HG02884 (cell line): Measurements from ENCODE around the gene NAXD.
"Not testable (repeated sequence)": the region's sequence is repeated elsewhere in the genome, so short reads cannot be mapped to it uniquely, and the experiment has no call there.

Experiments used
- ATAC-seq: cut with Tn5 transposase; IDR thresholded peaks from one replicate; pipeline ENCODE4 v1.9.1; 2021; ENCODE audit warnings: mild to moderate bottlenecking, moderate library complexity; ENCODE audit not compliant: unreplicated experiment

NAXD gene

GRCh38 chr13:110627761-110628476 is 12.6 kb downstream of the NAXD start:
- ATAC-seq, result no peak

DNA sequence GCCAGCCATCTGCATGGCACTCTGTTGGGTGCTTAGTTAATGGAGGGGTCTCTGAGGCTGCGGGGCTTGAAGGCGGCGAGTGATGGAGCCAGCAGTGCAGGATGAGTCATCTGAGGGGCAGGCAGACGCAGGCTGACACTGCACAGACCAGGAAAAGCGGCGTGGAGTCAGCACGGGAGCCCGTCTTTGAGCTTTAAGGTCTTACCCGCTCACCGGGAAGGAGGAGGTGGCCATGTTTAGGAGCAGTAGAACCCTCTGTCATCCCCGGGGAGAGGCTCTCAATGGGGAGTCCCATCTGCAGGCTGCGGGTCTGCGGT is 13.1 kb downstream of the NAXD start:
- no peak for ATAC-seq

DNA sequence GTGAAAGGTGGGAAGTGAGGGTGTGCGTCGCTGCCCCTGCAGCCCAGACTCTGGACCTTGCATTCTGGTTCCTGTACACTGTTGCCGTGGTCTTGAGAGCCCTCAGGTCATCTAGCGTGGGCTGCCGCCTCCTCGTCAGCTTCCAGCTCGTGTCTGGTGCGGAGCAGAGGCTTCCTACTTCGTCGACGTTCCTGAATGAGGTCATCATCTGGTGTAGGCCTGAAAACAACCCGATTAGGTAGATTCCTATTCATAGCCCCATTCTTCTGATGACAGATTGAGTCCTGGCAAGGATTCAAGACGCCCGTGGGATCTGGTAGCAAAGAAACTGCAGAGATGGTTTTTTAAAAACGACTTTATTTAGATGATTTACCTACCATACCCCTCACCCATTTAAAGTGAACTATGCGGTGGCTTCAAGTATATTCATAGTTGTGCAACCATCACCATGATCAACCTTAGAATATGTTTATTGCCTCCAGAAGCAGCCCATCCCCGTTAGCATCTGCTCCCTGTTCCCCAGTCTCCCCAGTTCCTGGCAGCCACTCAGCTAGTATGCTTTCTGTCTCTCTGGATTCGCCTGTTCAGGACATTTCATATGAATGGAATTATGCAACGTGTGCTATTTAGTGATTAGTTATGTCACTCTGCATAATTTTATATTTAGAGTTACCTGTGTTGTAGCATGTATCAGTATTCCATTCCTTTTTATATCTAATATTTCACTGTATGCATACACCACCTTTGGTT is 13.8 kb downstream of the NAXD start:
- no peak for ATAC-seq

DNA sequence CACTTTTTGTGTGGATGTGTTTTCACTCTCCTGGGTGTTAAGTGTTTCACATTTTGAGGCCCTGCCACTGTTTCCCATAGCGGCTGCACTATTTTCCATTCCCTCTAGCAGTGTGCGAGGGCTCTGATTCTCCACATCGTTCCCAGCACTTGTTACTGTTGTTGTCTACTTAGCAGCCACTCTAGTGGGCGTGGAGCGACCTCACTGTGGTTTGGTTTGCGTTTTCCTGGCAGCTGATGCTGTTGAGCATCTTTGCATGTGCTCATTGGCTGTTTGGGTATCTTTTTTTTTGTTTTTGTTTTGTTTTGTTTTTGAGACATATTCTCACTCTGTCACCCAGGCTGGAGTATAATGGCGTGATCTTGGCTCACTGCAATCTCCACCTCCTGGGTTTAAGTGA is 14.4 kb downstream of the NAXD start:
- no peak for ATAC-seq

GRCh38 chr13:110630566-110631119 is 15.3 kb downstream of the NAXD start:
- ATAC-seq, result no peak

GRCh38 chr13:110632255-110632654 is 16.9 kb downstream of the NAXD start:
- not testable (repeated sequence) for ATAC-seq

- no peak for ATAC-seq
Measured at GRCh38 chr13:110633776-110634175, 18.4 kb downstream of the NAXD start.

DNA sequence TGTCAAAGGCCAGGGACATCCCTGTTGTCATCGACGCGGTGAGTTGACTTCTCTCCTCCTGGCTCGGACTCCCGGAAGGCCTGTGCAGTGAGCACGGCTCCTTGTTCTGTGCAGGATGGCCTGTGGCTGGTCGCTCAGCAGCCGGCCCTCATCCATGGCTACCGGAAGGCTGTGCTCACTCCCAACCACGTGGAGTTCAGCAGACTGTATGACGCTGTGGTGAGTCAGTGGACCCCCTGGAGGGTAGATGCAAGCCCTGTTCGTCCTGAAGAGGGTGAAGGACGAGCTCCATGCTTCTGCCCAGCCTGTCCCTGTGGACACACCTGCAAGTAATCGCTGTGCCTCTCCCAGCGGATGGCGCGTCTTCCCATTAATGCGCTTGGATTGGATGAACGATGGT is 19.2 kb downstream of the NAXD start:
- ATAC-seq, result no peak

GRCh38 chr13:110635405-110636002 is 20.2 kb downstream of the NAXD start:
- ATAC-seq, result no peak

DNA sequence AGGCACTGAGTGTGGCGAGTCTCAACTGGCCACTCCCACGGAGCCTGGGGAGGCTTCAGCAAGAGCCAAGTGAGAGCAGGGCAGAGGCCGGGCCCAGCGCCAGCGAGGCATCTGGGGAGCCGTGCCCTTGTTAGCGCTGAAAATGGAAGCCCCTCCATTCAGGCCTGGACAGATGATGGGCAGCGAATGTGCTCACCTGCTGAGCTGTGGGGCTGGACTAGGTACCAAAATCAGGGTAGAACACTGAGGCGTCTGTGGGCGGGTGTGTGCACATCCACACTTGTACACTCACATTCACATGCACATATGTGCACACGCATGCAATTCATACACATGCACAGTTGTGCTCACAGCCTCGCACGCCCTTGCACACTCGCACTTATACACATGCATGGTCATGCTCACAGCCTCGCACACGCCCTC is 20.7 kb downstream of the NAXD start:
- no peak for ATAC-seq

GRCh38 chr13:110636701-110637201 is 21.4 kb downstream of the NAXD start:
- no peak for ATAC-seq

- ATAC-seq, result no peak
Measured at GRCh38 chr13:110637275-110637674, 21.9 kb downstream of the NAXD start.

- no peak for ATAC-seq
Measured at GRCh38 chr13:110637747-110638146, 22.4 kb downstream of the NAXD start.

DNA sequence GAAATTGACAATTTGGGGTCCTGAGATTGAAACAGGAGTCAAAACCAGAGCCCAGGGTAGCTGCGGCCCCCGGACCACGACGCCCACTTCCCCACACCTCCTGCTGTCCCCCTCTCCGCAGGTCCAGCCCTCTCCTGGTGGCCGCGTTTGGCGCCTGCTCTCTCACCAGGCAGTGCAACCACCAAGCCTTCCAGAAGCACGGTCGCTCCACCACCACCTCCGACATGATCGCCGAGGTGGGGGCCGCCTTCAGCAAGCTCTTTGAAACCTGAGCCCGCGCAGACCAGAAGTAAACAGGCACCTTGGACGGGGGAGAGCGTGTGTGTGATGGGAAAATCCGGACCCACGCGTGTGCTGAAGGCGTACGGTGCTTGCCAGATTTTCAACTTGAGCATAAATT is 22.9 kb downstream of the NAXD start:
- no peak for ATAC-seq

- ATAC-seq, result no peak
Measured at GRCh38 chr13:110638814-110639806, 23.8 kb downstream of the NAXD start.

DNA sequence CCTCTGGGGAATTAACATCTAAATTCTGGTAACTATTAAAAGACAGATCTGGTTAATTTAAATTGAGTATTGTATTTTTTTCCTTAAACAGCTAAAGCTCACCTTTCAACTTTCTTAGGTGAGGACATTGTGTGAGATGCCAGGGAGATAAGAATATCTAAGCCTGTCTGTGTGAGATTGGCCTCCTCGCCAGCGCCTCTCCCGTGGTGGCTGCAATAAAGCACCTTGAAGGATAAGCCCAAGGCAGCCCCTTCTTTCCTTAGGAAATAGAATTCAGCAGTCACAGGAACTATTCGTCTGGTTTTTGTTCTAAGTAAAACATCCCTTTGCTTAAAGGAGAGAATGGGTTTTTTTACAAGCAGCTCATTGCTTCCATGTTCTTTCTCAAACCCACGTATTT is 24.6 kb downstream of the NAXD start:
- ATAC-seq, result no peak

- ATAC-seq, result no peak
Measured at GRCh38 chr13:110640591-110641029, 25.3 kb downstream of the NAXD start.

GRCh38 chr13:110641055-110642015 is 26.0 kb downstream of the NAXD start:
- ATAC-seq, result no peak

- no peak for ATAC-seq
Measured at GRCh38 chr13:110642291-110642981, 27.1 kb downstream of the NAXD start.
